ENCODE results near the gene XPA. TPM values are rescaled to one million over a fixed set of nuclear protein-coding genes. Genes with fewer than 3 reads are reported as not detected.

Gene XPA
- total and polyA plus RNA-seq, 2 donors (not counting 1 experiment from before 2014, with no cell fraction given): 6.1 to 9.7 TPM

DNA sequence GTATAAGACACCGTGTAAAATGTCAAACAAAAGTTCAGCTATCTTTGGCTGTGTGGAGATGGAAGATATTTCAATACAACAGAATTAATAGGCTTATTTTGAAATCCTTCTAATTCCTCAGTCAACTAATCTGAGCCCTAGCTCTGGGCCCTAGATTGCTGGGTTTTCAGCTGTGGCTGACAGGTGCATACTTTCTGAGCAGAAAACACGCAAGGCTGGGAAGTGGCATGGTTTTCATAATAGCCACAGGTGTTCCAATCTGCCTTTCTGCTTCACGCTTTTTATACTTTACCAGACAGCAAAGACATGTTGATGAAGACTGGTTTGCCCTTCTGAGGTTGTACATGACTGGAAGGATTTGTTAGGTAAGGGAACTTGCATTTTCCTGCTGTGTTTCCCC lies 20.7 kb upstream of the XPA start:
- H3K4me3 ChIP-seq (replicated peaks in 1 of 4; ENCODE audit: control extremely low read depth in 1 of 4, insufficient read depth in 1 of 4, low read depth in 3 of 4, low read length in 4 of 4): no peak overlapping the region

DNA sequence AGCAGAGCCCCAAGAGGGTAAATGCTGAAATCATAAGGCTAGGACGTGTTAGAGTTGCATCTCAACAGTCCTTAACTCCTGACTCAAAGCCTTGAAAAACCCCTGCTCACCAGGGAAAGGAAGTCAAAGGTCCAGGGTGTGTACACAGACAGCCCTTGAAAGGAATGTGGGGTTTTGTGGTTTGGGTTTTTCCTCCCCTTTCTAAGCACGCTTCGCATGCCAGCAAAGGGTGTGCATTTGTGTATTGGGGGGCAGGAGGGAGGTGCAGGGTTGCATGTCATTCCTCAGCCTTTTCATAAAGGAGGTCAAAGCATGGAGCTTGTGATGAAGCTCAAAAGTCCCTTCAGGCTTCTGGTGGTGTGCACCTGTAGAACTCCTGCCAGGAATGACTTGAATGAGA lies 17.3 kb upstream of the XPA start:
- Histone ChIP-seq H3K79me2 (ENCODE audit: control insufficient read depth, insufficient read depth, low read length) (no peaks in the 10 kb centered on the region), H3K9ac (ENCODE audit: insufficient read depth, low read length) (no peak overlapping the region), H2AFZ (ENCODE audit: low read length) (no peak overlapping the region), H4K20me1 (ENCODE audit: control insufficient read depth, extremely low read depth, insufficient read depth, low read length) (no peaks in the 10 kb centered on the region), H3K4me2 (ENCODE audit: extremely low read depth, insufficient read depth, low read length) (no peak overlapping the region), H3K36me3 (ENCODE audit: control insufficient read depth, insufficient read depth, low read length) (no peaks in the 10 kb centered on the region), H3K4me3 (replicated peaks in 1 of 4; ENCODE audit: control extremely low read depth in 1 of 4, insufficient read depth in 1 of 4, low read depth in 3 of 4, low read length in 4 of 4) (no peak overlapping the region), H3K9me3 (ENCODE audit: control insufficient read depth, insufficient read depth, low read depth, low read length) (no peaks in the 10 kb centered on the region), H3K27ac (ENCODE audit: insufficient read depth, low read length) (no peak overlapping the region), H3K4me1 (ENCODE audit: control insufficient read depth, extremely low read depth, insufficient read depth, low read length) (peaks cover 3% of the 10 kb centered on the region), H3K27me3 (ENCODE audit: control insufficient read depth, insufficient read depth, low read length) (no peaks in the 10 kb centered on the region)
- DNase-seq (ENCODE audit: low read depth in 2 of 2): peak; percentile 58 to 77
- no peak for TF ChIP-seq EZH2 (IDR thresholded peaks at IDR 0.05; ENCODE audit: low read length, missing control alignments)
- TF ChIP-seq, protein P1, sequence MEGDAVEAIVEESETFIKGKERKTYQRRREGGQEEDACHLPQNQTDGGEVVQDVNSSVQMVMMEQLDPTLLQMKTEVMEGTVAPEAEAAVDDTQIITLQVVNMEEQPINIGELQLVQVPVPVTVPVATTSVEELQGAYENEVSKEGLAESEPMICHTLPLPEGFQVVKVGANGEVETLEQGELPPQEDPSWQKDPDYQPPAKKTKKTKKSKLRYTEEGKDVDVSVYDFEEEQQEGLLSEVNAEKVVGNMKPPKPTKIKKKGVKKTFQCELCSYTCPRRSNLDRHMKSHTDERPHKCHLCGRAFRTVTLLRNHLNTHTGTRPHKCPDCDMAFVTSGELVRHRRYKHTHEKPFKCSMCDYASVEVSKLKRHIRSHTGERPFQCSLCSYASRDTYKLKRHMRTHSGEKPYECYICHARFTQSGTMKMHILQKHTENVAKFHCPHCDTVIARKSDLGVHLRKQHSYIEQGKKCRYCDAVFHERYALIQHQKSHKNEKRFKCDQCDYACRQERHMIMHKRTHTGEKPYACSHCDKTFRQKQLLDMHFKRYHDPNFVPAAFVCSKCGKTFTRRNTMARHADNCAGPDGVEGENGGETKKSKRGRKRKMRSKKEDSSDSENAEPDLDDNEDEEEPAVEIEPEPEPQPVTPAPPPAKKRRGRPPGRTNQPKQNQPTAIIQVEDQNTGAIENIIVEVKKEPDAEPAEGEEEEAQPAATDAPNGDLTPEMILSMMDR (conservative IDR thresholded peaks at IDR 0.05 in 1 of 2, IDR thresholded peaks at IDR 0.05 in 1 of 2; ENCODE audit: low read depth in 1 of 2, low read length in 2 of 2): no peak

More for the DNA sequence above, 20.7 kb upstream of the XPA start:
- H3K9me3 ChIP-seq (ENCODE audit: control insufficient read depth, insufficient read depth, low read depth, low read length): no peaks in the 10 kb centered on the region
- H2AFZ ChIP-seq (ENCODE audit: low read length): no peak overlapping the region
- no peak overlapping the region for H3K27ac ChIP-seq (ENCODE audit: insufficient read depth, low read length)
- H3K79me2 ChIP-seq (ENCODE audit: control insufficient read depth, insufficient read depth, low read length): no peaks in the 10 kb centered on the region
- no peak overlapping the region for H3K9ac ChIP-seq (ENCODE audit: insufficient read depth, low read length)
- H3K4me1 ChIP-seq (ENCODE audit: control insufficient read depth, extremely low read depth, insufficient read depth, low read length): peaks cover 3% of the 10 kb centered on the region
- no peaks in the 10 kb centered on the region for H4K20me1 ChIP-seq (ENCODE audit: control insufficient read depth, extremely low read depth, insufficient read depth, low read length)
- peaks cover 3% of the 10 kb centered on the region for H3K27me3 ChIP-seq (ENCODE audit: control insufficient read depth, insufficient read depth, low read length)
- TF ChIP-seq, protein P1 (conservative IDR thresholded peaks at IDR 0.05 in 1 of 2, IDR thresholded peaks at IDR 0.05 in 1 of 2; ENCODE audit: low read depth in 1 of 2, low read length in 2 of 2): no peak
- no peak for TF ChIP-seq EZH2 (IDR thresholded peaks at IDR 0.05; ENCODE audit: low read length, missing control alignments)
- H3K4me2 ChIP-seq (ENCODE audit: extremely low read depth, insufficient read depth, low read length): no peak overlapping the region
- no peak for DNase-seq (ENCODE audit: low read depth in 2 of 2)
- no peaks in the 10 kb centered on the region for H3K36me3 ChIP-seq (ENCODE audit: control insufficient read depth, insufficient read depth, low read length)

DNA sequence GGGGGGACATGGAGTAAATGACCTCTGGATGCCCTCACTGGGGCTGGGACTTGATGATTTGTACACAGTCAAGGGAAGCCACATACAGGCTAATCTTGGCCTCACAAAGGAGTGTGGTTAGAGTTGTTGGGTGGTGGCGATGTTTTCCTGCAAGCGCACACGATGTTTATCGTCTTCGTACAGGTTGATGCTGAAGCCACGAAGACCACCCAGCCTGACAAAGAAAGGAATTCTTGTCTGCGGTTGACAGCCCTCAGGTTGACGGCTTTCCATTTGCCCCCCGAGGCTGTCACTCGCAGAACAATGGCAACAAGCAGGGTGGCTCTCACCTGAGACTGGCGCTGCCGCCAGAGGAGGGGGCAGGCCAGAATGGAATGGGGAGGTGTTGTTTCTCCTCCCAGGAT lies 14.1 kb upstream of the XPA start:
- H3K9me3 ChIP-seq (ENCODE audit: control insufficient read depth, insufficient read depth, low read depth, low read length): no peaks in the 10 kb centered on the region
- TF ChIP-seq, protein P1 (conservative IDR thresholded peaks at IDR 0.05 in 1 of 2, IDR thresholded peaks at IDR 0.05 in 1 of 2; ENCODE audit: low read depth in 1 of 2, low read length in 2 of 2): no peak
- no peak for TF ChIP-seq EZH2 (IDR thresholded peaks at IDR 0.05; ENCODE audit: low read length, missing control alignments)
- peaks cover 3% of the 10 kb centered on the region for H3K4me1 ChIP-seq (ENCODE audit: control insufficient read depth, extremely low read depth, insufficient read depth, low read length)
- H4K20me1 ChIP-seq (ENCODE audit: control insufficient read depth, extremely low read depth, insufficient read depth, low read length): no peaks in the 10 kb centered on the region
- peak overlapping the region; percentile 29 for H2AFZ ChIP-seq (ENCODE audit: low read length)
- no peaks in the 10 kb centered on the region for H3K36me3 ChIP-seq (ENCODE audit: control insufficient read depth, insufficient read depth, low read length)
- no peak for DNase-seq (ENCODE audit: low read depth in 2 of 2)
- no peak overlapping the region for H3K4me2 ChIP-seq (ENCODE audit: extremely low read depth, insufficient read depth, low read length)
- H3K9ac ChIP-seq (ENCODE audit: insufficient read depth, low read length): no peak overlapping the region
- no peak overlapping the region for H3K27ac ChIP-seq (ENCODE audit: insufficient read depth, low read length)
- H3K27me3 ChIP-seq (ENCODE audit: control insufficient read depth, insufficient read depth, low read length): peaks cover 2% of the 10 kb centered on the region
- H3K79me2 ChIP-seq (ENCODE audit: control insufficient read depth, insufficient read depth, low read length): no peaks in the 10 kb centered on the region
- no peak overlapping the region for H3K4me3 ChIP-seq (replicated peaks in 1 of 4; ENCODE audit: control extremely low read depth in 1 of 4, insufficient read depth in 1 of 4, low read depth in 3 of 4, low read length in 4 of 4)

Data from fibroblast of lung (primary cell).